ENCODE measurements around the gene PLCL1.

PLCL1 gene

DNA sequence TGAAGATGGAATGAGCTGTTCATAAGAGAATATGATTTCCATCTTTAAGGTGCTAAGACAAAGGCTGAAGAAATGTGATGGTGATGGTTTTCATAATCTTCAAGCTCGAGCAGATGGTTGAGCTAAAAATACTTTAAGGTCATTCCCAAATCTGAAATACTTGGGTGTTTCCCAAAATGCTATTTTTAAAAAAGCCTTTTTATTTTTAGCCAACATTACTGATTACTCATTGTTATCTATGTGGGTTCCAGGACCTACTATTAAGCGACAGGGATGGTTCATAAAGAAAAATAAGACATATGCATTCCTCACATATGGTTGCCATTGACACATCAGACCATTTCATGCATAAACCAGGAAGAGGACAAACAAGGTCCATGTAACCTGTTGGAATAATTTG is 298.5 kb downstream of the PLCL1 start:
- DNase-seq (ENCODE audit: low read depth in 1 of 2, low spot score in 1 of 2): no peak

- DNase-seq (ENCODE audit: low read depth in 1 of 2, low spot score in 1 of 2): no peak
These were observed 302.4 kb downstream of the PLCL1 start for GRCh38 chr2:198106621-198107385.

DNA sequence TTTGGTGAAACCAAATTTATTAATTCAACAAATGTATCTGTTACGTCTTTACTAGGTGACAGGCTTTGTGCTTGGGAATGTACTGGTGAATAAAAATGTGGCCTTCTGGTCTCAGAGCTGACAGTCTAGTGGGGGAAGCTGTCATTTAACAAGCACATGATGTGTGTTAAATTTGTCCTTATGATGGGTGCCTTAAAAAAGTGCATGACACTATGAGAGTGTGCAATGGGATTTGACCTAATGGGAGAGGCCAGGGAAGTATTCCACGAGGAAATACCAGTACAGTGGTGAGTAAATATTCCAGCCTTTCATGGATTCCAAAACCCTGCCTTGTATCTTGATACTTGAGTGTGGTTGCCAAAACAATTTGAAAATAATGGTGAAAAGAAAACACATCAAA is 308.9 kb downstream of the PLCL1 start:
- no peak for DNase-seq (ENCODE audit: low read depth in 1 of 2, low spot score in 1 of 2)

DNA sequence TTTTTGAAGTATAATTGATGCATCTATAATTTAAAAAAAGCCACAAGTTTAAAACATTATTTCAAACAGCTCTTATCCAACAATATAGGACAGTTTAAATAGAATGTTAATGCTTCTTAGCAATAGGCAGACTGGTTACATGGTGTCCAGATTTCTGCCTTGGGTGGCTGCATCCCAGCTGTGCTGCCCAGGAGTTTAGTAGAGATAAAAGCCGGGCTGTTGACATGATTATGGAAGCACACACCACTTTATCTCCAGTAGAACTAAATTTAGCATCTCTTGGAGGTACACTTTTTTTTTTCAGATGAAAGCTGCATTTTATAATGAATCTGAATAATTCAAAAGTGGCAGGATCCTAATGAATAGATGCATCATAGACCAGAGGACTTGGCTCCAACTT is 309.7 kb downstream of the PLCL1 start:
- DNase-seq (ENCODE audit: low read depth in 1 of 2, low spot score in 1 of 2): no peak

DNA sequence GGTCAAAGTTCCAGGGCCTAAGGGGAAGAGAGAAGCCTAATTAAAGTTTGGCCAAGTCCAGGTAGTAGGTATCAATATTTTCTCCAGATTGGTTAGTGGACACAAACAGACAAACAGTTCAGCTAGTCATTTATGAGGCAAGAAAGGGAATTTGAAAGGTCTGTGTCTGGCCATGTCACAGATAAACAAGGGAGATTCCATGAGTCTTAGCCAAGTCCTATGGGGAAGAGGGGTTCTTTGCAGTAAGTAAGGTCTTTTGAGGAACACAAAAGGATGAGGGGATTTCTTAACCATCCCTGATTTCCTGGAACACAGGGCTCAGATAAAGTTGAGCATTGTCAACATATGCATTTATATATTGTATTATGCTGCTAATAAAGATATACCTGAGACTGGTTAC is 310.8 kb downstream of the PLCL1 start:
- no peak for DNase-seq (ENCODE audit: low read depth in 1 of 2, low spot score in 1 of 2)

GRCh38 chr2:198116756-198117155 is 312.4 kb downstream of the PLCL1 start:
- no peak for DNase-seq (ENCODE audit: low read depth in 1 of 2, low spot score in 1 of 2)

DNA sequence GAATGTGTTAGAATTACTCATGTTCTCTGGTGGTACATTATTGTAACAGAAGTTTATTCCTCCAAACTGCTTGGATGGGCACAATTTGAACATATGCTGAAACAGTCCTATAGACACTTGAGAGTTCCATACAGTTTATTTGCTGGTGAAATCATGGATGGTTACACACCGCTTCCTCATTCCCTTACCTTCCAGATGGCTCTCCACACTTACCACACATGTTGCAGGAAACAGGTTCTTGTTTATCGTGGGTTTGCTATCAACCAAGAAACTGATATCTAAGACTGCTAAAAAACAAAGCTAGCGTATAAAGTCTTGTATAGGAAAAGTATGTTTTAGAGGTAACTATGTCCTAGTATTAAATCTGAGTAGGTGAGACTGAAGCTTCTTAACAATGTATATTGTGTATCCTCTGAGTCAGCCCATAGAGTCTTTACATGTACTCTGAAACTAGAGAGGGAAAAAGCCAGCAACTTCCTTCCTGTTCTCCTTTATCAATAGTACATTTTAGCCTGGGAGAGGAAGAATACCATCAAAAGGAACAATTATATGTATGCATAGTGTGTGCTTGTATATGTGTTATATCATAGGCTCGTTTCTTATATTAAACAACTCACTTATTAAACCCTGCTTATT is 313.1 kb downstream of the PLCL1 start:
- DNase-seq (ENCODE audit: low read depth in 1 of 2, low spot score in 1 of 2): no peak

DNA sequence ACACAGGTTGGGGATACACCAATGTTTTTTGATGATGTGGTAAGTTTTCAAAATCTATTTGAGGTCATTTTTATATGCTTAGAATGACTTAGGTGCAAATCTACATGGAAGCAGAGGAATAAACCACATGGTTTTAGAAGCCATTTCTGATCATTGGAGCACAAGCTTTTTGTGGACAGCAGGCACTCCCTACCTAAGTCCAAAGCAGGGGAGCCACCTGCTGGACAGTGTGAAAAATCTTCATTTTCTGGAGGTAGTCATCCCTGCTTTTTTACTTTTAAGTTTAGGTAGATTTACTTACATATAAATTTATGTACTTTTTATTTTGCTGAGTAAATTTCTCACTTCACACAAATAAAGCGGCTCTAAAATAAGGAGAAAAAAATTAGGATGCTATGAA is 323.2 kb downstream of the PLCL1 start:
- DNase-seq (ENCODE audit: low read depth in 1 of 2, low spot score in 1 of 2): no peak

DNA sequence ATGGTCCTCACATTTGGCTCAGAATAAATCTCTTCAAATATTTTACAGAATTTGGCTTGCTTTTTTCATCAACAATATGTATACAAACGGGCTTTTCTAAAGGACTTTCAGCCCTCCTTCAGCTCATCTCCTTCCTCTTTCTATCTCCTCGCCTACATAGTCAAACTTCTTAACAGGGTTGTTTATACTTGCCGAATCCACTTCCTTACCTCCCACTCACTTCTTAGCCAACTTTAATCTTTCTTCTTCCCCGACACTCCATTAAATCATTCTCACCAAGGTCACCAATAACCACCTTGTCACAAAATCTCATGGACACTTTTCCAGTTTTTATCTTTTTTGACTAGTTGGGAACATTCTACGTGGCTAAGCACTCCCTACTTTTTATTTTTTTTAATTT is 325.2 kb downstream of the PLCL1 start:
- no peak for DNase-seq (ENCODE audit: low read depth in 1 of 2, low spot score in 1 of 2)

GRCh38 chr2:198134293-198134955 is 330.0 kb downstream of the PLCL1 start:
- DNase-seq (ENCODE audit: low read depth in 1 of 2, low spot score in 1 of 2): no peak

GRCh38 chr2:198135481-198135934 is 331.1 kb downstream of the PLCL1 start:
- no peak for DNase-seq (ENCODE audit: low read depth in 1 of 2, low spot score in 1 of 2)

DNA sequence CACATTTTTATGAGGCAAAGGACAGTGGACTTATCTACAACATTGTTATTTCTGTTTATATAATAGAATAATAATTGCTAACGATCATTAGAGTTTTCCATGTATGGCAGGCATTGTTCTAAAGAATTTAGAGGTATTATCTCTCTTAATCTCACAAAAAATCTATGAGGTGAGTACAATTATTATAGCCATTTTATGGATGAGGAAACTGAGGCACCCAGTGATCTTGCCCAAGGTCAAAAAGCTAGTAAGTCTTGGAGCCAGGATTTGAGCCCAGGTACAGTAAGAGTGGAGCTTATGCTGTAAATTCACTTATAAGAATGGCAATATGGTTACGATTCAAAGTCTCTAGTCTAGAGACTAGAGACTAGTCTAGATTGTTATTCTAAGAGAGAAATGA is 331.7 kb downstream of the PLCL1 start:
- no peak for DNase-seq (ENCODE audit: low read depth in 1 of 2, low spot score in 1 of 2)

- no peak for DNase-seq (ENCODE audit: low read depth in 1 of 2, low spot score in 1 of 2)
These were observed 333.3 kb downstream of the PLCL1 start for GRCh38 chr2:198137733-198138132.

- DNase-seq (ENCODE audit: low read depth in 1 of 2, low spot score in 1 of 2): no peak
These were observed 337.3 kb downstream of the PLCL1 start for GRCh38 chr2:198141726-198142125.

DNA sequence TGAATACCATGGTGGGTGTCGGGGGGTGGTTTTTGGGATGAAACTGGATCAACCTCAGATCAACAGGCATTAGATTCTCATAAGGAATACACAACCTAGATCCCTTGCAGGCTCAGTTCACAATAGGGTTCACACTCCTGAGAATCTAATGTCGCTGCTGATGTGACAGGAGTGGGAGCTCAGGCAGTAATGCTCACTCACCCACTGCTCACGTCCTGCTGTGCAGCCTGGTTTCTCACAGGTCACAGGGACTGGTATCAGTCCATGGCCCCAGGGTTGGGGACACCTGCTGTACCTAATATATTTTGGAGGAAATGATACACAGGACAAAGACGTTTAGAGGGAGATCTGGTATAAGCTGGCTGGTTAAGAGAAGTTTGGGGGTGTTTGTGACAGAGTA is 338.8 kb downstream of the PLCL1 start:
- DNase-seq (ENCODE audit: low read depth in 1 of 2, low spot score in 1 of 2): no peak

DNA sequence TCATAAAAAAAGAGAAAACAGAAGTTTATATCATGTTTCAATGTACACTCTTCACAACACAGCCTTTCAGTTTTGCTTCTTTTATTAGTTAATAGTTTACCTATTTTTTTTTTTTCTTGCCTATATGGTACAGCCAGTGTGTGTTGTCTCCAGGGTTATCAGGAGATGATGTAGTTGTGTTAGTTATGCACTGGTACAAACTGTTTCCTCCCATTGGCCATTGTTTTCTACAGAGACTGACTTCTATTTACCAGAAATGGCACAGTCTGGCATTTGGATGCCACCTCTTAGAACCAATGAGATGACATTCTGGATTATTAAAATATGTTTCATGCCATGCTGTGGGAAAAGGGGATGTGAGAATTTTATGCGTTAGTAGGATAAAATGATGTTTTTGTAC is 339.4 kb downstream of the PLCL1 start:
- no peak for DNase-seq (ENCODE audit: low read depth in 1 of 2, low spot score in 1 of 2)

GRCh38 chr2:198144660-198145059 is 340.3 kb downstream of the PLCL1 start:
- no peak for DNase-seq (ENCODE audit: low read depth in 1 of 2, low spot score in 1 of 2)

GRCh38 chr2:198146346-198146940 is 342.1 kb downstream of the PLCL1 start:
- DNase-seq (ENCODE audit: low read depth in 1 of 2, low spot score in 1 of 2): no peak

DNA sequence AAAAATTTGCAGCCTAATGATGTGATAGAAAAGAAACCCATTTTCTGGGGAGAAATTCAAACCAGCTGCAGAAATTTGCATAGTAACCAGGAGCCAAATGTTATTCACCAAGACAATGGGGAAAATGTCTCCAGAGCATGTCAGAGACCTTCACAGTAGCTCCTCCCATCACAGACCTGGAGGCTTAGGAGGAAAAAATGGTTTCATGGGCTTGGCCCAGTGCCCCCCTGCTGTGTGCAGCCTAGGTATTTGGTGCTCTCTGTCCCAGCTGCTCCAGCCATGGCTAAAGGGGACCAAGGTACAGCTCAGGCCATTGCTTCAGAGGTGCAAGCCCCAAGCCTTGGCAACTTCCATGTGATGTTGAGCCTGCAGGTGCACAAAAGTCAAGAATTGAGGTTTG is 352.9 kb downstream of the PLCL1 start:
- no peak for DNase-seq (ENCODE audit: low read depth in 1 of 2, low spot score in 1 of 2)

DNA sequence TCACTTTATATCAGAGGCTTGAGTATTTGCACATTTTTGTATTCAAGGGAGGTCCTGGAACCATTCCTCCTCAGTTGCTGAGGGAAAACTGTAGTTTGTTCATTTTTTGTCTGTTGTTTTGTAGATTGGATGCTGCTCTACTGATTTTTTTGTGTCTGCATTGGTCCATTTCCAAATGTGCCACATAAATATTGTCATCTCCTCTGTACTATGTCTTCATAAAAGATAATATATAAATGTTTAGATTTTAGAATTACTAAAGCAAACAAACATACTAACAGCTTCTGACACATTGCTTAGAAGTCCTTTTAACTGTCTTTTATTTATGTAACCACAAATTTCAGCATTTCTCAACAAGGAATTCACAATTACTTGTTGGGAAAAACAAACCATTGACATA is 356.8 kb downstream of the PLCL1 start:
- DNase-seq (ENCODE audit: low read depth in 1 of 2, low spot score in 1 of 2): no peak

- no peak for DNase-seq (ENCODE audit: low read depth in 1 of 2, low spot score in 1 of 2)
These were observed 357.9 kb downstream of the PLCL1 start for GRCh38 chr2:198162276-198162675.

GRCh38 chr2:198164843-198165242 is 360.4 kb downstream of the PLCL1 start:
- DNase-seq (ENCODE audit: low read depth in 1 of 2, low spot score in 1 of 2): no peak
